ENCODE results near the gene CELF2. TPM values are rescaled to one million over a fixed set of nuclear protein-coding genes. Genes with fewer than 3 reads are reported as not detected.

CELF2 gene
- total RNA-seq, 1 donor from 2014 or later: 3.5 TPM

DNA sequence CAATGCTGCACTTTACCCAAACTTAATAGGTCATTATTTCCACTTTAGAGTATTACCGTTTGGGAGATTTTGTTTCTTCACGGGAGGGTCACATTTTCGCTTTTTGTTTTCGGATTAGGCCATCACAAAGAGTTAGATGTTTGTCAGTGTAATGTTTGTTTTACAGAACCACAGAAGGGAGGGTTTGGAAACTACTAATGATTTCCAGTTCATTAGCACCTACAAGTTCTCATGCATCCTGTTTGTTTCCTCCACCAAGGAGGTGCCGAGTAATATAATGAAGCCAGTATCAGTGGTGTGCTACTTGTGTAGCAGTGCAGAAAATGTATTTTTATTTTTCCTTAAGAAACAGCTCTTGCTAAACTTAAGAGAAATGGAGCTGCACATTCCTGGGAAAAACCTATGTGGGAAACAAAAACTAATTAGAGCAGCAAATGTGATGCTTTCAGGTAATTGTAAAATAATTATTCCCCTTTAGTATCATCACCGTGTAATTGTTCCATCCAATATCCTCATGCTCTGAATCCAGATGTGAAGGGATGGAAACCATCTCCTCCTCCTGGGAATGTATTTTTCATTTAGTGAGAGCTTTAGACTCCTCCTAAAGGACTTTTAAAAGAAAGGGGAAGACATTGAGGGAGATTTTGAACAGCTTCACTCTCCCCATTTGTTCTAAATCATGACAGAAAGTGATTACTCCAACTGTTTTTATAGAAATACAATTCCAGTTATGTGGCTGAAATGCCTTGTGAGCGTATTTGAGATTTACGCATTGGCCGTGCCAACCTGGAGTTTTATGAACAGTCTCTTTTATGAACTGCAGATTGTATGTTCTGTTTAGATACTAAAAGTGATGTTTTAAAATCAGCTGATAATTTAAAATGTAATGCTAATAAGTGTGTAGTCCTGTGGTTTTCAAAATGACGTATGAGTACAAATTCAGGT lies 5.6 kb downstream of the CELF2 start:
- no peak for ATAC-seq

DNA sequence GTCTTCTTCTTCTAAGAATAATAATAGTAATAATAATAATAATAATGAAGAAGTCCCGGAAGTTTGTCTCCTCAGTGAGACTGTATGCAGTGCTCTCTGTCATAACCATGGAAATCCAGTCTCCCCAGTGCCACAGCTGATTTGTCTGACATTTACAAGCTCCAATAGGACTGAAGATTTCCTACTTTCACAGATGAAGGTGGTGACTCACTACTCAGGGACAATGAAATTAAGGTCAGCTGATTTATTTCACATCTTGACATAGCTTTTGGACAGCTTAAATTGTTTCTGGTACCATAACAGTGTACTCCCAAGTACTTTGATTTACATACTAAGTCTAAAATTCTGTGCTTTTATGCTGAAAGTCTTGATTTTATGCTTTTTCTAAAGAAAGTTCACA lies 6.9 kb downstream of the CELF2 start:
- peak; percentile 73 for ATAC-seq

GRCh38 chr10:11025978-11026377 lies 8.3 kb downstream of the CELF2 start:
- ATAC-seq: no peak

- no peak for ATAC-seq
Measured at GRCh38 chr10:11026773-11027172, 9.1 kb downstream of the CELF2 start.

GRCh38 chr10:11034762-11035161 lies 17.1 kb downstream of the CELF2 start:
- ATAC-seq: no peak

- peak; percentile 66 for ATAC-seq
Measured at GRCh38 chr10:11035301-11035991, 17.8 kb downstream of the CELF2 start.

DNA sequence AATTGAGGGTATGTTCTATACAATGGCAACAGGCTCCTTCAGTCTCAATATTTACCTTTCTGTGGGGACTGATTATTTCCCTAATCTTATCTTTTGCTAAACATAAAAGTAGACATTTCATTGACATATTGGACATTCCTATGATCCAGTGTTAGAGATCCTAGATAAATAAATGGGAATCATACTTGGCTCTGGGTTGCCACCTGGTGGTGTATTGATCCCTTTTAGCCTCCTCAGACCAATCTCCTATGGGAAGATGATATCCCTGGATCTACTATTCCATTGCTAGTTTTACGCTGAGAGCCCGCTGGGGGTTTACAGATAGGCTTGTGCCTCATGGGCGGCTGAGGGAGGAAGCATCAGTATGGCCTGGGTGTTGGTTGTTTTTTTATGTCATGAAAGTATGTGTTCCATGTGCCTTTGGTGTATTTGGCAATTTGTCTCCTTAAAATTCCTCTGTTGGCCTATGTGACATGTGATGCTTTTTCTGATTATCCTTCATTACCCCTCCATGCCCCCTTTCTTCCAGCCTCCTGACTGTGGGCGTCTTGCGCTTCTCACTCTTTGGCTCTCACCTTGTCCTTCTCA lies 18.8 kb downstream of the CELF2 start:
- no peak for ATAC-seq

GRCh38 chr10:11037991-11038390 lies 20.3 kb downstream of the CELF2 start:
- no peak for ATAC-seq

DNA sequence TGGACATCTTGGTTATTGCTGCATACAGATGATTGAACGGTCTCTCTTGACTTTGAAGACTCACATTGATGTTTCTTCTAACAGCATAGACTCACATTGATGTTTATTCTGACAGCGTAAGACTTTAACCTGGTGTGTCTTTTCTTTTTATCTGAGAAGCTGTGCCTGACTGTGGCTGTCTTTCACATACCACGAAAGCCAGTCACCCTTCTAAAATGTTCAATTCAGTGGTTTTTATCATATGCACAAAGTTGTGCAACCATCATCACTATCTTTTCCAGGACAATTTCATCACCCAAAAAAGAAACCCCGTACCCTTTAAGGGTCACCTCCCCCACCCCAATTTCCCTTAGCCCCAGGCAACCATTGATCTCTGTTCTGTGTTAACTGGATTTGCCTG lies 24.7 kb downstream of the CELF2 start:
- ATAC-seq: no peak

DNA sequence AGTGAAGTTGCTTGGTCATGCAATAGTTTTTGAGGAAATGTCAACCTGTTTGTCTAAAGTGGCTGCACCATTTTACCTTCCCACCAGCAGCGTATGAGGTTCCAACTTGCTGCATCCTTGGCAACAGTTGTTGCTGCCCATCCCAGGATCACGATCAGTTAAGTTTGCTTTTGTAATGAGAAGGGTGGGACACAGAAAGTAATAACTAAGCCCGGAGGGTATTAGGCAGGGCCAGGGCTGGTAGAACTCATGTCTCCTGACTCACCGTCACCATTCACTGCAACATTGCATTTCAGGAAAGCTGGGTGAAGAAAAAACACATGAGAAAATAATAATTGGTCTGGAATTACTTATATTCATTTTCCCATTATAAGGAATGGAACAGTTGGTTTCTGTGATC lies 25.4 kb downstream of the CELF2 start:
- ATAC-seq: no peak

DNA sequence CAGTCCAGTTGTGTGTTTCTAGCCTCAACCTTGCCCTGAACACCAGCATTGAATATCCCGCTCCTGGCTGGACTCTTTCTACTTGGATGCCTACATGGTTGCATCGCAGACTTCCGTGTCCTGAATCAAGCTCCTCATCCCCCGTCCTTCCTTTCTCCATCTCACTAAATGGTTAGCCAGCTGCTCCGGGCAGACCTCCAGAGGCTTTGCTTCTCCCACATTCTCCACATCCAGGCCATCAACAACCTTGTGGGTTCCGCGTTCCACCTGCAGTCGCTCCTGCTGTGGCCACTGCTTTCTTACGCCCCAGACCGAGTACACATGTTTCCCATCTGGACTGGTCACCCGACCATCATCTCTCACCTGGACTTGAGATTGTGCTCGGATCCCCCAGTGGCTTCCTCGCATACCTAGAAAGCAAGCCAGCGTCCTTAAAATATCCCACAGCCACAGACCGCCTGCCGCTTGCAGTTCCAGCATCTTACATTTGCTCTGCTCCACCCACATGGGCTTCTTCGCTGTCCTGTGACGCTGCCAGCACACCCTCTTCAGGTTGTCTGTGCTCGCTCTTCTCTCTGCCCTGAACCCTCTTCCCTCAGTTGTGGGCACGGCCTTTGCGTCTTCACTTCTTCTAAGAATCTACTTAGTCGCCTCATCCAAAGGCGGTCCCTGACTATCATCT lies 25.9 kb downstream of the CELF2 start:
- no peak for ATAC-seq

DNA sequence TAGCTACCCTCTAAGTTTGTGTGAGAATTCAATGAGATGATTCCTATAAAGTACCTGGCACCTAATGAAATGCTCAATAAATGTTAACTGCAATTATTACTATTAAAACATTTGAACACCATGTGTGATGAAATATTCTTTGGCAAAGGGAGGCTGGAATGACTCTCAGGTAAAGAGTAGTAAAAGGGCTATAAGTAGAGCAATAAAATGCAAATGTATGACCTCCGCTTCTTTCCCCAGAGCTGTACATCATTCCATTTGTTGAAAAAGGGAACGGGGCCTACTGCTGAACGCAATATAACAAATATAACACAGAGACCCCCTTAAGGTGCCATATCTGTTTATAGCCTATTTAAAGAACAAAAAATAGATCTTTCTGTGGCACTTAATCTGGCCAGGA lies 27.8 kb downstream of the CELF2 start:
- no peak for ATAC-seq

GRCh38 chr10:11045995-11046775 lies 28.5 kb downstream of the CELF2 start:
- ATAC-seq: no peak

DNA sequence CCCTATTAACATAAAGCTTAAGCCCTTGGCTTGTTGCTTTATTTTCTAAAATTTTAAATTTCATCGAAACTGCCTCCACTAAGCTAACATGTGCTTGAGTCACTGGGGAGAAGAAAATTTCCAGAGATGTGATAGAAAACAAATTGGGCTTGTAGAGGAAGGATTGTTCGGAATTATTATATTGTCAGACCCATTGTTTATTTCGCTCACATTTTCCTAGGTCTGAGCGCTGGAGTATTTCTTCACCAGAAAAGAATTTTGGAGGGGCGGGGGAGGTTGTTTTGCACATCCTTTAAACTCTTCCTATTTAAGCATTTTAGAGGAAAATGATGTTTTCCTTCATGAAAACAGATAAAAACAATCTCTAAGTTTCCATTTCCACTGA lies 29.1 kb downstream of the CELF2 start:
- no peak for ATAC-seq

GRCh38 chr10:11048707-11049278 lies 31.1 kb downstream of the CELF2 start:
- no peak for ATAC-seq

DNA sequence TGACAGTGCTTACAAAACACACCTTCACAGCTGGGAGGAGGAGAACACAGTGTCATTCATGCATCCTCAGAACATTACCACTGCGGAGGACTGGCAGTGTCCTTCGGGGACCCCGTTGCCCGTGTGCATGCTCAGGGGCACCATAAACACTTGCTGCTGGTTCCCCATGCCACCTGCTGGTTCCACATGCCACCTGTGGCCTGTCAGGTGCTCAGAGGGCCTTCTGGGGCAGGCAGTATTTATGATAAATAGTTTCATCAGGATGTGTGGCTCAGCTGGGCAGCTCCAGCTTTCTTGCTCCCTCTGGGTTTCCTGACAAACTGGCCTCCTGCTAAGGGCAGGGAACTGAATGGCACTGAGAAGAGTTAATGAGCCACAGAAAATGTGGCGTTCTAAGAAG lies 32.1 kb downstream of the CELF2 start:
- ATAC-seq: no peak

DNA sequence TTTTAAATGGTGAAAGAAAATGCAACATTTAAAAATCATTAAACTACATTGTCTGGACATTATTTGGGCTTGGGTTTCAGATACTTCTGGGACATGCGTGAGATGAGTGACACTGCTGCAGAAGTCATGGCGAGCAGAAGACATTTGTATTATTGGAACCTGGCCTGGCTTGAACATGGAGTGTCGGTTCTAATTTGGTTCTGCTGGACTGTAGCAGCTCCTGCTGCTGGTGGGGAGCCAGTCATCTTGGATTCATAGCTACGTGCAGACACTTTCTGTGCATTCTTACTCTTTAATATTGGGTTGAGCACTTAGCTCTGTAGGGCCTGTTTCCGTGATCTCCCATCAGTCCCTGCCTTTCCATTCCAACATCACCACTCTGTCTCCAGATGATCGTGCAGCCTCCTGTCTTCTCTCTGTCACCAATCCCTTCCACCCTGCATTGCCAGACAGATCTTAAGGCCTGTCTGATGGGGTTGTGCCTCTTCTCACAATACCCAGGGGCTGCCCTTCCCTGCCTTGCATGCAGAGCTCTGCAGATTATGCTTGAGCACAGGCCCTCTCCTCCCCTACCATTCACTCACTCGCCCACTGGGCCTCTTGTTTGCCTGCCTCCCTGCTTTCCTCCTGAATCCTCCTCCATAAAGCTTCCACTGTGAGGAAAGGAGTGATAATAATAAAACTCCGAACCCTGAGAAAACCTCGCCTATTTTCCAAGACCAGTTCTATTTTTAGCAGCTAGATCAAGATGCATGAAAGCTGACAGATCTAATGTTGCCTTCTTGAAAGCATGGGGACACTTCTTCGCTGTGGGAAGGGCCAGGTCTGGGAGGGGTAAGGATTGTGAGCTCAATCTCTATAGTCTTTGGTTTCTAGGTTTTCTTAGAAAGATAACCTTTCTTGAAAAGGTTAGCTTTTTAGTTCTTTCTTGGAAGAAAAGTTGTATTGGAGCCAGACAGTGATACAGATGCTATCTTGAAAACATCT lies 32.9 kb downstream of the CELF2 start:
- no peak for ATAC-seq

DNA sequence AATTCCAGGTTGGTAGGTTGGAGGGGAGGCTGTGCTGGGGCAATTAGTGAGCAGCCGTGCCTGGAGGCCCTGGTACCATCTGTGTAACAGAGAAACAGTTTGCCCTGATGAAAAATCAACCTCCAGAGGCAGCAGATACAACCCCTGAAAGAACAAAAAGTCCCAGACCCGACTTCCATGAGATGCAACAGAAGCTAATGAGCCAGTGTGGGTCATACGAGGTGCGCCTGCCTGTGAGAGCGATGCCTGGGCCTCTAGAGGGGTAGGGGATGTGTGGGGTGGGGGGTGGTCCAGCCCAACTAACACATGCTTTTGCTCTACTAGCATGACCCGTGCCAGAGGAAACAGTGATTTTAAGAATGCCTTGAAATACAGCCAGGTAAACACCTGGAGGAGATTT lies 39.3 kb downstream of the CELF2 start:
- no peak for ATAC-seq

DNA sequence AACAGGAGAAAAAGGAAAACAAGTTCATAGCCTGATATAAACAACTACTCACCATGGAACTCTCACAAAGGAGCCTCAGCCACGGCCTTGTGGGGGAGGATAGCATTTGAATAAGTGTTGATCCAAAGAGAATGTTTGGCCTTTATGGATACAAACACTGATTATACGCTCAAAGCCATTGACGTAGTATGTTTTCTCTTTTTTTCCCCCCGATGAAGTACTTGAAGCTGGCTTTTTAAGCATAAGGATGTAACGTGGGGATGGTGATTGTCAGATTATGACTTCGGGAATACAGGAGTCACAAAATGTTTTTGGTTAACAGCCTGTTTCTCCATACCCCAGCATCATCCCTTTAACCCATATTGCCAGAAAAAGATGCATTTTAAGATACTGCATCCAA lies 39.8 kb downstream of the CELF2 start:
- ATAC-seq: no peak

DNA sequence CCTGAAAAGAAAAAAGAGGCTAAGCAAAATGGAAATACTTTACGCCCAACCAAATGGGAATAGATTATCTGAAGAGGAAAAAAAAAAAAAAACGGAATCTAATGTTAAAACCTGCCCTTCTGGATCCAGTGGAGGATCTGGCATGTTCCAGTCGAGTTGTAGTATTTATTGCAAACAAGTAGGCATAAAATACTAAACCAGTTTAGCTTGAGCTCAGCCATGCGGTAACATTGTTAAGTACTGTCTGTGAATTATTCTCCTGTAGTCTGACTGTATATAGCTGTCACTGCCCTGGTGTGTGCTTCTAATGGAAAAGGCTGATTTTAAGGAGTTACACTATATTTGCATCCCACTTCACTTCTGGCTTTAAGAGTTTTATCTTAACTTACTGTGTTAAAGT lies 40.3 kb downstream of the CELF2 start:
- ATAC-seq: peak; percentile 55

- peak; percentile 91 for ATAC-seq
Measured at GRCh38 chr10:11058965-11059364, 41.3 kb downstream of the CELF2 start.
